Coronary artery (tissue), 2 donors: Measurements from ENCODE around the gene MKNK2.

Experiments
- DNase-seq: peaks from one replicate; pipeline ENCODE4 v3.0.0-alpha.2; 2017; ENCODE audit warnings: low spot score
- H3K27ac ChIP-seq, 2 donors: fragments of 200-600 bp; sonication (generic); one replicate each; pipeline ENCODE4 v1.5.1; 2016 to 2019
- H3K4me3 ChIP-seq: fragments of 200-600 bp; sonication (generic); 2 replicates; pipeline ENCODE4 v1.5.1; 2016; ENCODE audit warnings: mild to moderate bottlenecking, moderate library complexity
- TF ChIP-seq, protein P1 (sequence below): fragments of 200-600 bp; sonication (generic); IDR thresholded peaks from one replicate; pipeline ENCODE4 v1.5.1; 2019; ENCODE audit warnings: antibody characterized with exemption

MKNK2 gene

DNA sequence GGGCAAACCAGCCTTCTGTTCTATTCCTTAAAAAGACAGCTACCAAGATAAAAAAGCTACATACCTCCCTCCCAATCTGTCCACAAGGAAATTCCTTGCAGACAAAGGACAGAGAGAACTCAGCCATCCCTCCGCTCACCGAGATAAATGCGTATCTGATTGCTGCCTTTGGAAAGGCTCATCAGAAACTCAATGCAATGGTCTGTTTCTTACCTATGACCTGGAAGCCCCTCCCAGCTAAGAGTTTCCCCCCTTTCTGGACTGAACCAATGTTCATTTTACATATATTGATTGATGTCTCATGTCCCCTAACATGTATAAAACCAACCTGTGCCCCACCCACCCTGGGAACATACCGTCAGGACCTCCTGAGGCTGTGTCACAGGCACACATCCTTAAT is 47.2 kb downstream of the MKNK2 start:
- TF ChIP-seq, protein P1, sequence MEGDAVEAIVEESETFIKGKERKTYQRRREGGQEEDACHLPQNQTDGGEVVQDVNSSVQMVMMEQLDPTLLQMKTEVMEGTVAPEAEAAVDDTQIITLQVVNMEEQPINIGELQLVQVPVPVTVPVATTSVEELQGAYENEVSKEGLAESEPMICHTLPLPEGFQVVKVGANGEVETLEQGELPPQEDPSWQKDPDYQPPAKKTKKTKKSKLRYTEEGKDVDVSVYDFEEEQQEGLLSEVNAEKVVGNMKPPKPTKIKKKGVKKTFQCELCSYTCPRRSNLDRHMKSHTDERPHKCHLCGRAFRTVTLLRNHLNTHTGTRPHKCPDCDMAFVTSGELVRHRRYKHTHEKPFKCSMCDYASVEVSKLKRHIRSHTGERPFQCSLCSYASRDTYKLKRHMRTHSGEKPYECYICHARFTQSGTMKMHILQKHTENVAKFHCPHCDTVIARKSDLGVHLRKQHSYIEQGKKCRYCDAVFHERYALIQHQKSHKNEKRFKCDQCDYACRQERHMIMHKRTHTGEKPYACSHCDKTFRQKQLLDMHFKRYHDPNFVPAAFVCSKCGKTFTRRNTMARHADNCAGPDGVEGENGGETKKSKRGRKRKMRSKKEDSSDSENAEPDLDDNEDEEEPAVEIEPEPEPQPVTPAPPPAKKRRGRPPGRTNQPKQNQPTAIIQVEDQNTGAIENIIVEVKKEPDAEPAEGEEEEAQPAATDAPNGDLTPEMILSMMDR: no peak
- Histone ChIP-seq H3K27ac (no peak overlapping the region), H3K4me3 (no peak overlapping the region)
- no peak for DNase-seq

DNA sequence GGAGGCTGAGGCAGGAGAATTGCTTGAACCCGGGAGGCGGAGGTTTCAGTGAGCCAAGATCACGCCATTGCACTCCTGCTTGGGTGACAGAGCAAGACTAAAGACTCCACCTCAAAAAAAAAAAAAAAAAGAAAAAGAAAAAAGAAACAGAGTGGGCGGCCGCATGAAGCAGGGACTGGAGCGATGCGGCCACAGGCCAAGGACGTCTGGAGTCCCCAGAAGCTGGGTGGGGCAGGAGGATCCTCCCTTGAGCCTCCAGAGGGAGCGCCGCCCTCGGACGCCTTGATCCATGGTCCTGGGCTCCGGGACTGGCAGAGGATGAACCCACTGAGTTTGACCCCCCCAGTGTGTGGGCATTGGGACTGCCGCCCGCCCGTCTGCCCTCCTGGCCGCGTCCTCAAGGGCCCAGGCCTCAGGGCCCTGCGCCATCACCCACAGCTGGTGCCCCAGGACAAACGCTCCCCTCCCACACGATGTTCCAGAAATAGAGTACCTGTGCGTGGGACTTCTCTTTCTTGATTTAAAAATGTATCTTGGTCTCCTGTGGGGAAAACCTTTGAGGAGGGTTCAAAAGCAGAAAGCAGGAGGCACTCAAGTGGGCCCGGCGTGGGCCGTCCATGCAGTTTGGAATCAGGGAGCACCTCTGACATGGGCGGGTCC is 51.1 kb downstream of the MKNK2 start:
- Histone ChIP-seq H3K27ac (no peak overlapping the region), H3K4me3 (no peak overlapping the region)
- DNase-seq: no peak
- TF ChIP-seq, protein P1: no peak

DNA sequence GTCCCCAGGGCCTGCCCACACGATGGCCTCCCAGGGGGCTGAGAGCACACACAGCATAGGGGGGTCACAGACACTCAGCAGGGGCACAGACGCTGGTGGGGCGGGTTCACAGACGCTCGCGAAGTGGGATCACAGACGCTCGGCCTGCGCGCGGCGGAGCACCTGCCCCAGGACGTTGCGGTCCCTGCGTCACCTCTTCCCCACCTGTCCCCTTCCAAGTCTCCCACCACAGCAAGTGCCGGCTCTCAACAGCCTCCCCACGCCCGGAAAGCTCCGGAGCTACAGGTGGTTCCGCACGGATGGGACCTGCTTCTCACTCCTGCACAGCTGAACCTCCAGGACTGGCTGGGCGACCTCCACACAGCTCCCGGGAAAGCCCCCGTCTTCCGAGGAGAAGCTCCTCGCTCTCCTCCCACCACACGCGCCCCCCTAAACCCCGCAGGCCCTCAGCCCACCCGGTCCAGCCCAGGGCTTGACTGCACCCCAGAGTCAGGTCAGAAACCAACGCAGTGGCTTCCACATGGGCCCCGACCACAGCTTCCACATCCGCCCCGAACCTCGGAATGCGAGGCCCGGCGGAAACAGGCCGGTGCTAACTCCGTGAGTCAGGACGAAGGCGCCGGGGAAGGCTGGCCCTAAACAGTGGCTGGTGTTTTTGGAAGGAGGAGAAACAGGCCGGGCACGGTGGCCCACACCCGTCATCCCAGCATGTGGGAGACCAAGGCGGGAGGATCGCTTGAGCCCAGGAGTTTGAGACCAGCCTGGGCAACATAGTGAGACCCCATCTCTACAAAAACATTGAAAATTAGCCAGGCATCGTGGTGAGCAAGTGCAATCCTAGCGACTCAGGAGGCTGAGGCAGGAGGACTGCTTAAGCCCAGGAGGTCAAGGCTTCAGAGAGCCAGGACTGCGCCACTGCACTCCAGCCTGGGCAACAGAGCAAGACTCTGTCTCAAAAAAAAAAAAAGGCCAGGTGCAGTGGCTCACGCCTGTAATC is 52.0 kb downstream of the MKNK2 start:
- TF ChIP-seq, protein P1: no peak
- DNase-seq: no peak
- Histone ChIP-seq H3K4me3 (no peak overlapping the region), H3K27ac (no peak overlapping the region)

DNA sequence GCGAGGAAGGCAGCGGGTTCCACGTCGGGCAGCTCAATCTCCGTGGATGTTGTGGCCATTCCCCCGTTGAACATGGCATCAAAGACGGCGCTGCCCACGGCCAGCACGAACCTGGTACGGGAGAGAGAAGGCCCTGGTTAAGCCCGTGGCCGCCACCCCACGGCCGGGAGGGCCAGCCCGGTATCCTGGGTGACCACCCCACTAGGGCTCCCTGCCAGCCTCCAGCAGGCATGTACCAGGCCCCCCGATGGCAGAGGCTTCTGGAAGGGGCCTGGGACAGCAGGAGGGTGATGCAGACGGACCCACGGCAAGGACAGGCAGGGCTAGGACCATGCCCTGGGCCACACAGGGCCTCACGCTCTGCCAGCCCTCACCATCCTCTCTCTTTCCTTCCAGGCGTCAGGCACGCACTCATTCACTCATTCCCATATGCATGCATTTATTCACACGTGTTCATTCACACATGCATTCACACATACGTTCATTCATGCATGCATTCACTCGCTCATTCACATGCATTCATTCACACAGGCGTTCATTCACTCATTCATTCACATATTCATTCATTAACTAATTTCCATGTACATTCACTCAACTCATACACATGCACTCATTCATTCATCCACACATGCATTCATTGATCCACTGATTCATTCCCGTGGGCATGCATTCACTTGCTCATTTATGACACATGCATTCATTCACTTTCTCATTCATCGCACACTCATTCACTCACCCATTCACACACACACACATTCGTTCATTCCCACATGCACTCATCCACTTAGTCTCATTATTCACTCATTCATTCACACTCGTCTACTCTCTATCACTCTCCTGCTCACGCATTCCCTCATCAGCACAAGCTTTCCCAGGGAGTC is 53.5 kb downstream of the MKNK2 start:
- Histone ChIP-seq H3K4me3 (no peak overlapping the region), H3K27ac (no peak overlapping the region)
- no peak for DNase-seq
- TF ChIP-seq, protein P1: no peak

DNA sequence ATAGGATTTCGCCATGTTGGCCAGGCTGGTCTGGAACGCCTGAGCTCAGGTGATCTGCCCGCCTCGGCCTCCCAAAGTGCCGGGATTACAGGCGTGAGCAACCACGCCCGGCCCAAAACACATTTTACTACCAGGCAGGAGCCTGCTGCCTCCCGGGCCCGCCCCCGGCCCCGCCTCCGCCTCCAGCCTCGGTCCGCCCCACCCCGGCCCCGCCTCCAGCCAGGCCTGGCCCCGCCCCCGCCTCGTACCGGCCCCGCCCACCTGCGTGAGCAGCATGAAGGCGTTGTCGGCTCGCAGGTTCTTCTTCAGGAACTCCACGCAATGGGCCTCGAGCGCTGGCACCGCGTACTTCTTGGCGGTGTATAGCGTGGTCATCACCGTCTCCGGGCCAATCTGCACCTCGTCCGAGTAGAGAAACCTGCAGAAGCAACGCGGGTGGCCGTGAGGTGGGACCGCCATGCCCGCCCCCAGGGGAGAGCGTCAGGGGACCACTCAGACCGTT is 58.2 kb downstream of the MKNK2 start:
- TF ChIP-seq, protein P1: no peak
- no peak overlapping the region for H3K27ac ChIP-seq
- DNase-seq: no peak
- H3K4me3 ChIP-seq: no peak overlapping the region

DNA sequence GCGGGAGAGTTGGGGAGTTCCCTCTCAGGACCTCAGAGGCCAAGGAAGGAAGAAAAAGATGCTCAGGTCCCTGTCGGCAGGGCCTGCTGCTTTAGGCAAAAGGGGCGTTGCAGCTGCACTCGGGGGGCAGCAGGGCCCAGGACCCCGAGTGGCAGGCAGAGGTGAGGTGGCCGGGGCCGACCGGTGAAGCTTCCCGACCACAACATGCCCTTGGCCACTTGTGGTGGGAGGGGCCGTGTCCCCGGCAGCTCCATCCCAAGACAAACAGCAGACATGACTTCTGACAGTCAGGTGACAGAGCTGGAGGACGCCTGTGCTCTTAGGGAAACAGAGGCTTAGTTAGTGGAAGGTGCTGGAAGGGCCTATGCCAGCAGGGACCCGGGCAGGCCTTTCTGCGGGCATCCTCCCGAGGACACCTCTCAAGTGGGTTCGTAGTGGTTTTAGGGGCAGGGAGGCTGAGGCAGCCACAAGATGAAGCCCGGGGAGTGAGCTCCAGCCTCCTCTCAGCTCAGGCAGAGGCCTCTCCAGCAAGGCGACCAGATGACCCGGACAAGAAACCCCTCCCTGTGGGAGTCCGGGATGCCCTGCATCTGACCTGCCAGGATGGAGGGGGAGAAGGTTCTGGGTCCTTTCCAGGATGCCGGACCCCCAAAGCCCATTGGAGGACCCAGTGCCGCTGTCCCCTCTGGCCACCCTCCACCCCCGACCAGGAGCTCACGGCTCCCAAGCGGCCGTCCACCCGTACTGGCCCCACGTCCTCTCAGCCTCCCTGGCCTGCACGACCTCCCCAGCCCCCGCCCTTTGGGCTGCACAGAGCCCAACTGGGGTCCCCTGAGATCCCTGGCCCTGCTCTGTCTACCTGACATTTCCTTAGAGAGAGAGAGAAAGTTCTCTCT is 59.8 kb downstream of the MKNK2 start:
- Histone ChIP-seq H3K27ac (no peak overlapping the region), H3K4me3 (no peak overlapping the region)
- DNase-seq: peak; percentile 70
- TF ChIP-seq, protein P1: no peak
